ENCODE data around the gene UTP18.

UTP18 gene

GRCh38 chr17:51335883-51336822, 75.8 kb downstream of the UTP18 start:
- DNase-seq: no peak

- DNase-seq: no peak
Observed at GRCh38 chr17:51341457-51341856, 81.1 kb downstream of the UTP18 start.

GRCh38 chr17:51342257-51342656, 81.9 kb downstream of the UTP18 start:
- DNase-seq: no peak

GRCh38 chr17:51344532-51344931, 84.2 kb downstream of the UTP18 start:
- no peak for DNase-seq

- no peak for DNase-seq
Observed at GRCh38 chr17:51346218-51346982, 86.1 kb downstream of the UTP18 start.

All from stimulated activated CD4-positive, alpha-beta T cell treated with anti-CD3 and anti-CD28 coated beads, Interleukin-12 subunit alpha, Interleukin-12 subunit beta, amount 100 ng/mL, for 4 hours (primary cell).